GM18499 (cell line): Measurements from ENCODE around the gene NCOR1.
"Not testable (repeated sequence)": the region's sequence is repeated elsewhere in the genome, so short reads cannot be mapped to it uniquely, and the experiment has no call there.

Experiments
- ATAC-seq: cut with Tn5 transposase; IDR thresholded peaks from one replicate; pipeline ENCODE4 v1.9.1; 2021; ENCODE audit warnings: moderate number of reproducible peaks; ENCODE audit not compliant: insufficient read depth, unreplicated experiment

NCOR1 gene

DNA sequence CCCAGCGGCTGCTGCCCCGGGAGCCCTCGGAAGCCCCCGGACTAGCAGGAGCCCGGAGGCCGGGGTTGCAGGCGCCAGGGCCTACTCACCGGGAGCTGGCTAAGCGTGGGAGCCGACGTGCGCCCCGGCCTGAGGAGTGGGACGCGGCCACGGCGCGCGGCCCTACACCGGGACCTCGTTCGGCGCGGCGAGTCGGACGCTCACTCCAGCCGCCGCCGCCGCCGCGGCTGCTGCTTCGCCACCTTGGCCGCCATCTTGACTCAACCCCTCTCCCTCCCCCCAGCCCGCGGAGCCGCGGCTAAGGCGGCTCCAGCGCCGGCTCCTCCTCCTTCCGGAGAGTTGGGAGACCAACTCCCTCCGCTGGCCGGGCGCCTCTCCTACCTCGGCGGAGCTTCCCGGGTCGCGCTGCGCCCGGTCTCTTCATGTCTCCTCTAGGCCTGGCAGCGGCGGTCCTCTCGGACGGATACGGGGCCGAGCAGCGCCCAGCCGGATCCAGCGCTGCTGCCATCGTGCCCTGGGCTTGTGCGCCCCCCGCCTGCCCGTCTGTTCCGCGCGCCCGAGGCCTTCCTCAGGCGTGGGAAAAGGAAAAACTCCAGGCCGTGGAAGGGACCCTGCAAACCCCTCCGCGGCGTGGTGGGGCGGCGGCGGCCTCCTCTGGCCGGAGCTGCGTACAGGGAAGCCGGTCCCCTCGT, at the start of gene NCOR1:
Gene NCOR1, minus strand, starts transcription at position 262 of the 692 bp plus-strand sequence. CDS start 20,965 bp downstream, outside the sequence.
- ATAC-seq: no peak

DNA sequence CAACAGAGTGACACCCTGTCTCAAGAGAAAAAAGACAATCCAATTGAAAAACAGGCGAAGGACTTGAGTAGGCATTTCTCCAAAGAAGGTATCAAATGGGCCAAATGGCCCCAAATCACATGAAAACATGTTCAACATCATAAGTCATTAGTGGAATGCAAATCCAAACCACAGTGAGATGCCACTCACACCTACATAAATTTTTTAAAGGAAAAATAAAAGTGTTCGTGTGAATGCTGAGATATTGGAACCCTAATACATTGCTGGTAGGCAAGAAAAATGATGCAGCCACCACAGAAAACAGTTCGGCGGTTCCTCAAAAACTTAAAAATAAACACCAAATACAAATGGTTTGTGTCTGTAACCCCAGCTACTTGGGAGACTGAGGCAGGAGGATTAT, 46.9 kb upstream of the NCOR1 start:
- no peak for ATAC-seq

DNA sequence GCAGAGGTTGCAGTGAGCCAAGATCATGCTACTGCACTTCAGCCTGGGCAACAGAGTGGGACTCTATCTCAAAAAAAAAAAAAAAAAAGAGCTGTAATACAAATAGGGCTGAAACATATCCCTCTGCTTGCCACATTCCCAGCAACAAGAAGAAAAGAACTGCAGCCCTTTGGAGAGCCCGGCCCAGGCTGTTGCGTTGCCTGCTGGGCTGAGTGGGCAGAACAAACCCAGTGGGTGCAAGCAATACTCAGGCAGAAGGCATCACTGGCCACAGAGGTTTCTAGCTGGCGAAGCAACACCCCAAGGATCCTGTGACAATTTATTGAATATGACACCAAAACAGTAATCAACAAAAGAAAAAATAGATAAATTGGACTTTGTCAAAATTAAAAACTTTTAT, 45.7 kb upstream of the NCOR1 start:
- ATAC-seq: no peak

DNA sequence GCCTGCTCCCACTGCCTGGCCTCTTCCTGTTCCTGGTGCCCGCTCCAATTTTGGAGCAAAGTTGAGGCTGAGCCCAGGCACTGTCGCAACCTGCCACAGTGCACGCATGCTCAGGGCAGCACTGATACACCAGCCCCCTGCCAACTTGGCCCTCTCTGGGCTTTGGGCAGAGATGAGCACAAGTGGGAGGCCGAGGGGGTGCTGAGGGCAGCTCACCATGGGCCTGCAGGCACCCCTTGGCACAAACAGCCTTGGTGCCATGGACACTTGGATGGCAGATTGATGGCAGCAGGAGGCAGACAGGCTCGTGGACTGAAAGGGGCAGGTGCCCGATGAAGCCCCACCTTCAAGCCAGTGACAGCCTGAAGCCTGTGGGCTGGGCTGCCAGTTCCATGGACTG, 44.6 kb upstream of the NCOR1 start:
- ATAC-seq: no peak

DNA sequence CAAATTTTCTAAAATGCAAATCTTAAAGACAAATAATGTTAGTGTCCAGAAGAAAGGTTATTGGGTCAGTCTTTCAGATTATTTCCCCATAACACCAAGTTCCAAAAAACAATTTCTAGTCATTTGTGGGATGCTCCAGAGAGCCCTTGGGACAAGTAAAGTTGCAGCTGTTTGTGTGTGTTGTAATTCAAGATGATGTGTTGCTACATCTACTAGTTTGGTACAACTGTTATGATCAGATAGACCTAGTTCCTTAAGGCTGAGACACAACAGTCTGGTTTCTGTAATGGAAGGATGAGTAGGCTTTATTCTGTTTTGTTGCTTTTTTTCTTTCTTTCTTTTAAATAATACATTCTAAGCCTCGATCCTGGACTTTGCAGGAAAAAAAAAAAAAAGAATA, 43.6 kb upstream of the NCOR1 start:
- ATAC-seq: no peak

DNA sequence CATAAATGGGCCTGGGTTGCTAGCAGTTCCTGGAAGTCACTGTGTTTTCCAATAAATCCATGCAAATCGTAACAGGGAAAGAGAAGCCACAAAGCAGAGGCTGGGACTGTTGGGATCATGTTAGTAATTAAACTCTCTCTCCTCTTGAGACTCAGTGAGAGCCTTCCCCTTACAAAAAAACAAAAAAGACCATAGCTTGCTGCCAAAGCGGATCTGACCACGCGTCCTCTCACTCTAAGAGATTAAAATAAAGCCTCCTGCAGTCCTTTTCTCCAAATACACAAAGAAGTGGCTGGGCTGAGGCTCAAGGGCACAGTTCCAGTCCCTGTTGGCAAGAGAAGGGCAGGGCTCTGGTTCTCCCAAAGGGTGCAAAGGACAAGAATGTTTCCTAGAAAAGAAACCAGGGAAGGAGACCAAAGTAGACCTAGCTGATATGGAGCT, 40.2 kb upstream of the NCOR1 start:
- no peak for ATAC-seq

DNA sequence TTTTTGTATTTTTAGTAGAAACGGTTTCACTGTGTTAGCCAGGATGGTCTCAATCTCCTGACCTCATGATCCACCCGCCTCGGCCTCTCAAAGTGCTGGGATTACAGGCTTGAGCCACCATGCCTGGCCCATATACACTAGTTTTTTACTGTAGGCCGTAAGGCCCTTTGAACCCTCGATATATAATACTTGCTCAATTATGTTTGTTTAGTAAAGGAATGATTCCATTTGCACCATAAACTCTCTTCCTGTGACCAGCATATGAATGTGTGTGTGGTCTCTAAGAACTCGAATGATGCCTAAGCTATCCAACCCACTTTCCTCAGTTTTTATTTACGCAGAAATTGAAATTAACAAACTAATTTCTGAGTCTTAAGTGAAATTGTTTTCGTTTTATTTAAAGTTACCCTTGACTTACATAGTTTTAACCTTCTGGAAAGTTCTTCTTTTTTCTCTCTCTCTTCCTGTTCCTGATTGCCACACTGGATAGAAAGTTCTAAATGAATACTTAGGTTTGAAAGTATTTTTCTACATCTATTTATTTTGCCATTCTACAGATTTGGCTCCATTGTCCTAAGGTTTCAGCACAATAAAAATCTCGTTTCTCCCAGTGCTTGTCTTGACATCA, 39.6 kb upstream of the NCOR1 start:
- no peak for ATAC-seq

DNA sequence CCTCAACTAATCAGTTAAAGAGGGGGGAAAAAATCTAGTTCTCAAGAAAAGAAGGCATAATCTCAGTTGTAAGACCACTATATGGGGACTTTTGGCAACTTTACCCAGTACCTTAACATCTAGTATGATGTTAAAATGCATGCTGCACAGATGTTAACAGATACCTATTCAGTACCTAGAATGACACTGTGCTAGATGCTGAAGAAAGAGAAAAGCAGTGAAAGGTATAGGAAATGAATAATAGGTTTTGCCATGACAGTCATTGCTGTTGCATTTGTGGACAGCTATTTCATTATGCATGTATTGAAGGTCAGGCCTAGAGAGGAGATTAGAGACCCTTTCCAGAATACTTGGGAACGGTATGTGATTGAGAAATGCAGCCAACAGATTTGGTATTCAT, 36.2 kb upstream of the NCOR1 start:
- ATAC-seq: no peak

DNA sequence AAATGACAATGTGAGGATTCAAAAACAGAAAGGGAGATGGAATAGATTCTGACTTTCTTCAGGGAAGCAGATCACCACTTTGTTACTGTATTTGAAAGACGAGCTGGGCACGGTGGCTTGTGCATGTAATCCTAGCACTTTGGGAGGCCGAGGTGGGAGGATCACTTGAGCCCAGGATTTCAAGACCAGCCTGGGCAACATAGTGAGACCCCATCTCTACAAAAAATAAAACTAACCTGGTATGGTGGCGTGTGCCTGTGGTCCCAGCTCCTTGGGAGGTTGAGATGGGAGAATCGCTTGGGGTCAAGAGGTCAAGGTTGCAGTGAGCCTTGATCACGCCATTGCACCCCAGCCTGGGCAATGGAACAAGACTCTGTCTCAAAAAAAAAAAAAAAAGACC, 35.7 kb upstream of the NCOR1 start:
- no peak for ATAC-seq

DNA sequence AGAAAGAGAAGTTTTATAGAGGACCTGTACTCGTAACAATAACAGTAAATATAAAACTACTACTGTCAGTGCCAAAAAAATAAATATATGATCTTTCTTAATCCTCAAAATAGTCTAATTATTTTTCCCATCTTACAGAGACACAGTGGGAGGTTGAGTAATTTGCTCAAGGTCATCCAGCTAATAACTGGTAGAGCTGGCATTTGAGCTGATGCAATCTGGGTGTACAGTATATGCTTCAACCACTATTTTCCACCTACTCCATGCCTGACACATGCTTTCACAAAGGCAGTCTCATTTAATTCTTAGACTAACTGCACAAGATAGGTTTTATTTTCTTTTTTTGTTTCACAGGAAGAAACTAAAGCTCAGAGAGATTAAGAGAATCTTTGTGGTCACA, 35.3 kb upstream of the NCOR1 start:
- ATAC-seq: no peak

DNA sequence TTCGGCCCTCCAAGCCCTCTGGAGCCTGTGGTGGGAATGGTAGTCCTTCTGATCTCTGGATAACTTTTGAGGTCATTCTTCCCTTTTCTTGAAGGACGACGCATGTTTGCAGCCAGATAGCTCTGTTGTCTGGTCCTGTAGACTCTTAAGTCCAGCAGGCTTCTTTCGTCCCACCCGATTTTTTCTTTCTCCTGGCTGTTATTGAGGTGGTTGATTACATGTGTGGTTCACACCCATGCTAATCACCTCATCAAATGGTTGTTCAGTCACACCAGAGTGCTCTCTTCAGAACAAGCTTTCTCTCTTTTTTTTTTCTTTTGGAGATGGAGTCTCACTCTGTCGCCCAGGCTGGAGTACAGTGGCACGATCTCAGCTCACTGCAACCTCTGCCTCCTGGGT, 32.3 kb upstream of the NCOR1 start:
- ATAC-seq: no peak

DNA sequence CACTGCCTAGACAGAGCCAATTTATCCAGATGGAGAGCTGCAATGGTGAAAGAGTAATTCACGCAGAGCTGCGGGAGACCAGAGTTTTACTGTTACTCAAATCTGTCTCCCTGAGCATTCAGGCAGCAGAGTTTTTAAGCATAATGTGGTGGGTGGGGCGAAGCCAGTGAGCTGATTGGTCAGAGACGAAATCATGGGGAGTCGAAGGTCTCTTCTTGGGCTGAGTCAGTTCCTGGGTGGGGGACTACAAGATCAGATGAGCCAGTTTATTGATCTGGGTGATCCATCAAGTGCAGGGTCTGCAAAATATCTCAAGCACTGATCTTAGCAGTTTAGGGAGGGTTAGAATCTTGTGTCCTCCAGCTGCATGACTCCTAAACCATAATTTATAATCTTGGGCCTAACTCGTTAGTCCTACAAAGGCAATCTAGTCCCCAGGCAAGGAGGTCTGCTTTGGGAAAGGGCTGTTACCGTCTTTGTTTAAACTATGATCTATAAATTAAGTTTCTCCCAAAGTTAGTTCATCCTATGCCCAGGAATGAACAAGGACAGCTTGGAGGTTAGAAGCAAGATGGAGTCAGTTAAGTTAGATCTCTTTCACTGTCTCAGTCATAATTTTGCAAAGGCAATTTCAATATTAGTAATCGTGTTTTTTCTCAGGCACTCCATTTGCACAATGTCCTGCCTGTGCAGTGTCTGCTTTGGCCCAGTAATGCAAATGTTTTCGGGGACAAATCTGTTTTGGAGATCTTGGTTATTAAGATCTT, 28.6 kb upstream of the NCOR1 start:
- no peak for ATAC-seq

DNA sequence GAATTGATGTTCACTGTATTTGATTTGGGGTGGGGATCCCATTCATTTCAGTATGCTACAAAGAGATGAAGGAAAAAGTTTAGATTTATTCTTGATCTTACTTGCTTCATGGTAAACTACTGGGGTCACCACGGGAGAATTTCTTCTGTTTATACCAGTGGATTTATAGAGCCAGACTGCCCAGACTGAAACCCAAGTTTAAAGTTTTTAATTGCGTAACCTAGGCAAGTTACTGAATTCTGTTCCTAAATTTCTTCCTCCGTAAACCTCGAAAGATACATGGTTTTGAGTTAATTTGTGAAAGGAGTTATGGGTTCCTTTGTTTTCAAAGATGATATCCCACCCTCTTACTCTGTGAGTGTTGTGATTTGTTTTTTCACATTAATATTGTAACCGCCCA, 28.1 kb upstream of the NCOR1 start:
- ATAC-seq: no peak

DNA sequence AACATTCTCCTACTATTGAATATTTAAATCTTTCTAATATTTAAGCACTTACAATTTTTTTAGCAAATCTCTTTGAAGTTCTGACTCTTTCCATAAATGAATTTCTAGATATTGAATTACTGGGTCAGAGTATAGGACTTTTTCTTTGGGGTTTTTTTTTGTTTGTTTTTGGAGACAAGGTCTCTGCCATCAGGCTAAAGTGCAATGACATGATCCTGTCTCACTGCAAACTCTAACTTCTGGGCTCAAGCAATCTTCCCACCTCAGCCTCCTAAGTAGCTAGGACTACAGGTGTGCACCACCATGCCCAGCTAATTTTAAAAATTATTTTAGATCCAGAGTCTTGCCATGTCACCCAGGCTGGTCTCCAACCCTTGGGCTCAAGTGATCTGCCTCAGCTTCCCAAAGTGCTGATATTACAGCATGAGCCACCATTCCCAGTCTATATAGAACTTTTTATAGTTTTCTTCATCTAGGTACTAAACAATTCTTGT, 26.6 kb upstream of the NCOR1 start:
- no peak for ATAC-seq

DNA sequence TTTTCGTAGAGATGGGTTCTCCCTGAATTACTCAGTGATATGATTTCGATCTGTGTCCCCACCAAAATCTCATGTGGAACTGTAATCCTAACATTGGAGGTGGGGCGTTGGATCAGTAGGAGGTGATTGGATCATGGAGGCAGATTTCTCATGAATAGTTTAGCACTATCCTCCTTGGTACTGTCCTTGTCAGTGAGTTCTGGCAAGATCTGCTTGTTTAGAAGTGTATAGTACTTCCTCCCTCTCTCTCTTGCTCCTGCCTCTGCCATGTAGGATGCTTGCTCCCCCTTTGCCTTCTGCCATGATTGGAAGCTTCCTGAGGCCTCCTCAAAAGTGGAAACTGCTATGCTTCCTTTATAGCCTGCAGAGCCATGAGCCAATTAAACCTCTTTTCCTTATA, 24.6 kb upstream of the NCOR1 start:
- ATAC-seq: no peak

DNA sequence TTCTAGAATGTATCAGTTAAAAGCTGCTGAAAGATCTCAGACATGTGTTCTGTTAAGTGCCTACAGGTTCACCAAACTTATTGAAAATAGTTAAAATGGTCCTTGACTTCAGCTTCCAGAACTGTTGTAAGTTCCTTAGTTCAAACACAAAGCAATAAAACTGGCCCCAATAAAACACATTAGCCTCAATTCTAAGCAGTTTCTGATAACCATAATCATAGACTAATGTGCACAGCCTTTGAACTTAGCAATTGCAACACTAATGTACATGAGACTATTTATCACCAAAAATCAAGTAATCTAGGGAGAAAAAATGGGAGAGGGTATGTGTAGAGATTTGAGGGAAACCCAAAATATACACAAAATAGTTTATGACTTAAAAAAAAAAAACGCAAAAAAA, 17.1 kb upstream of the NCOR1 start:
- no peak for ATAC-seq

DNA sequence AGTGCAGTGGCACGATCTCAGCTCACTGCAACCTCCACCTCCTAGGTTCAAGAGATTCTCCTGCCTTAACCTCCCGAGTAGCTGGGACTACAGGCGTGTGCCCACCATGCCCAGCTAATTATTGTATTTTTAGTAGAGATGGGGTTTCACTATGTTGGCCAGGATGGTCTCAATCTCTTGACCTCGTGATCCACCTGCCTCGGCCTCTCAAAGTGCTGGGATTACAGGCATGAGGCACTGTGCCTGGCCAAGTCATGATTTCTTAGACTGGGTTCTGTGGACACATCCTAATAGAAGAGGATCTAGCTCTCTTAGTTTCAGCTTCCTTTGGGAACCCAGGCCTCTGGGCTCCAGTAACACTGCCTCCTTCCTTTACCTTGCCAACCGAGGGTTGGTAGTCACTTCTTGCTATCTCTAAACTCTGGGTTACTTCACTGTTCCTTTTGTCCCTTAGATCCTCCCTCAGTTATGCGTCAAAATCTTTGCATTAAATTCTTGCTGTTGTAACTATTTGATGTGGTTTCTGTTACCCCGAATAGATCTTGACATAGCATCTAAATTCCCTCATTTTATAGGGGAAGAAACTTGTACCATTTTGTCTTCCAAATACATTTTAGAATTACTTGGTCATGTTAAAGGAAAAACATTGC, 14.7 kb upstream of the NCOR1 start:
- ATAC-seq: not testable (repeated sequence)

DNA sequence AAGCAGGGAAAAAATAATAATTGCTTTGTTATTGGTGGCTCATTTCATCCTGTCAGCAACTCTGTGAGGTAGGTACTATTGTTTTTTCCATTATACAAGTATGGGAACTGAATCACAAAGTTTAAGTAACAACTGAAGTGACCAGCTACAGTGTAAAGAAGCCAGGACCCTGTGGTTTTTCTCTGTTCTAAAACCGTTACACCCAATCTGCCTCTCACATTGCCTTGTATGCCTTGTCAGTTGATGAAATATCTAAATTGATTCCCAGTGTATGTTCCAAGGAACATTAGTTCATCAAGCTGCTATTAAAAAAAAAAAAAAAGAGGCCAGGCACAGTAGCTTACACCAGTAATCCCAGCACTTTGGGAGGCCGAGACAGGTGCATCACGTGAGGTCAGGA, 7.1 kb upstream of the NCOR1 start:
- ATAC-seq: no peak

DNA sequence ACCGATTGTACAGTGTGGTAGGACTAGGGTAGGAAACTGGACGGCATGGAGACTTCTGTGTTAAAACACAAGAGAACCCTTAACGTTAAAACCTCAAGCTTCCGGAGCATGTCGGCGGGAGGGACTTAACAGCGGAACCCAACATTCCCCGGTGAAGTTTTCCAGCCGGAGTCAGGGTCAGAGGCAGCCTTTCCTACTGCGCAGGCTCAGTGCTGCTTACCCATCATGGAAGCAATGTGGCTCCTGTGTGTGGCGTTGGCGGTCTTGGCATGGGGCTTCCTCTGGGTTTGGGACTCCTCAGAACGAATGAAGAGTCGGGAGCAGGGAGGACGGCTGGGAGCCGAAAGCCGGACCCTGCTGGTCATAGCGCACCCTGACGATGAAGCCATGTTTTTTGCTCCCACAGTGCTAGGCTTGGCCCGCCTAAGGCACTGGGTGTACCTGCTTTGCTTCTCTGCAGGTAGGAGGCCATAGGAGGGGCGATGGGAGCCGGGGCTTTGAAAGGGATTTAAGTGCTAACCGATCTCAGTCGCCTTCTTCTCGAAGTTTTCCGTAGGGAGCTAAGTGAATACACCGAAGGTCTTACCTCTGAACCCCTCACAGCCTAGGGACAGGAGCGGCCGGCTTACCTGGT, 1.8 kb upstream of the NCOR1 start, which contains the start of gene PIGL:
Gene PIGL, plus strand, starts transcription at position 209 of the 634 bp plus-strand sequence. Its CDS starts 17 bp downstream, at position 226.
- ATAC-seq: no peak

DNA sequence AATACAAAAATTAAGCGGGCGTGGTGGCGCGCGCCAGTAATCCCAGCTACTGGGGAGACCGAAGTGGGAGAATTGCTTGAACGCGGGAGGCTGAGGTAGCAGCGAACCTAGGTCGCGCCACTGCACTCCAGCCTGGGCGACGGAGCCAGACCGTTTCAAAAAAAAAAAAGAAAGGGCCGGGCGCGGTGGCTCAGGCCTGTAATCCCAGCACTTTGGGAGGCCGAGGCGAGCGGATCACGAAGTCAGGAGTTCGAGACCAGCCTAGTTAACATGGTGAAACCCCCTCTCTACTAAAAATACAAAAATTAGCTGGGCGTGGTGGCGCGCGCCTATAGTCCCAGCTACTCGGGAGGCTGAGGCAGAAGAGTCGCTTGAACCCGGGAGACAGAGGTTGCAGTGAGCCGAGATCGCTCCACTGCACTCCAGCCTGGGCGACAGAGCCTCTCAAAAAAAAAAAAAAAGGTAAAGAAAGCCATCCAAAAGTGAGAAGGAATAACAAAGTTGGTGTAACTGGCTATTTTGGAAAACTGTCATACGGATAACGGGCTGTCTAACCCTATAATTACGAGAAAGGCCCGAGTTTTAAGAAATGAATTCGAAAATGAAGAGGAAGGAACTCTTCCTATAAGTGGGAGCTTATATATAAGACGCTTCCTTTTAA, 1.1 kb upstream of the NCOR1 start:
- not testable (repeated sequence) for ATAC-seq
